WTC11 (cell line): ENCODE data around the gene KARS1. TPM values are rescaled to one million over a fixed set of nuclear protein-coding genes. Genes with fewer than 3 reads are reported as not detected.

Source experiments
- ATAC-seq: fragments of 200-7000 bp; cut with Tn5 transposase; 2 replicates; pipeline ENCODE4 v1.10.0; 2021; ENCODE audit warnings: mild to moderate bottlenecking, moderate library complexity
- CTCF ChIA-PET: fragments of 300-600 bp; sonication (Branson Sonifier 250); formaldehyde crosslinking; loops from one replicate; lab custom pipeline; 2021; ENCODE audit warnings: antibody characterized with exemption; lab: Charles Lee
- POLR2A ChIA-PET: fragments of 350-600 bp; sonication (Branson Sonifier 250); formaldehyde crosslinking; loops from one replicate; lab custom pipeline; 2021; ENCODE audit warnings: antibody characterized with exemption; lab: Charles Lee
- DNase-seq: peaks from one replicate; pipeline ENCODE4 v3.0.0; 2021; ENCODE audit warnings: low spot score
- H3K27ac Mint-ChIP-seq: 2 replicates; pipeline ENCODE4 v1.8.0; 2021; ENCODE audit warnings: mixed read lengths
- H3K27me3 Mint-ChIP-seq: 2 replicates; pipeline ENCODE4 v1.8.0; 2021; ENCODE audit warnings: low read depth, mild to moderate bottlenecking, moderate library complexity, mixed read lengths
- H3K36me3 Mint-ChIP-seq: 2 replicates; pipeline ENCODE4 v1.8.0; 2021; ENCODE audit warnings: mixed read lengths
- H3K4me1 Mint-ChIP-seq: 2 replicates; pipeline ENCODE4 v1.8.0; 2022; ENCODE audit warnings: mixed read lengths
- H3K4me3 Mint-ChIP-seq: 2 replicates; pipeline ENCODE4 v1.8.0; 2021; ENCODE audit warnings: mild to moderate bottlenecking, moderate library complexity, mixed read lengths
- H3K9me3 Mint-ChIP-seq: 2 replicates; pipeline ENCODE4 v1.8.0; 2021; ENCODE audit warnings: mixed read lengths
- CREM ChIP-seq: sonication (generic); formaldehyde crosslinking; IDR thresholded peaks from 2 replicates; pipeline ENCODE4 v1.8.1; 2022; ENCODE audit warnings: mild to moderate bottlenecking, missing genetic modification reagents, moderate library complexity
- FOXJ3 ChIP-seq: sonication (generic); formaldehyde crosslinking; IDR thresholded peaks from 2 replicates; pipeline ENCODE4 v1.9.0; 2021; ENCODE audit warnings: missing genetic modification reagents, mild to moderate bottlenecking, borderline replicate concordance
- GRHL2 ChIP-seq: fragments of 250-450 bp; sonication (Bioruptor Pico); IDR thresholded peaks from 2 replicates; pipeline ENCODE4 v1.8.0; 2022; ENCODE audit warnings: mild to moderate bottlenecking, moderate library complexity; ENCODE audit not compliant: insufficient replicate concordance, severe bottlenecking
- GTF2I ChIP-seq: fragments of 250-450 bp; sonication (Bioruptor Pico); conservative IDR thresholded peaks from 2 replicates; pipeline ENCODE4 v1.4.0; 2021; ENCODE audit warnings: mild to moderate bottlenecking
- KAT7 ChIP-seq: sonication (generic); formaldehyde crosslinking; IDR thresholded peaks from 2 replicates; pipeline ENCODE4 v1.8.1; 2023; ENCODE audit warnings: missing genetic modification reagents, mild to moderate bottlenecking, borderline replicate concordance
- SMAD3 ChIP-seq: sonication (generic); formaldehyde crosslinking; IDR thresholded peaks from 2 replicates; pipeline ENCODE4 v1.8.0; 2022; ENCODE audit warnings: missing genetic modification reagents, mild to moderate bottlenecking, borderline replicate concordance
- SP1 ChIP-seq: sonication (generic); formaldehyde crosslinking; conservative IDR thresholded peaks from 2 replicates; pipeline ENCODE4 v1.8.1; 2022; ENCODE audit warnings: missing genetic modification reagents
- TEAD4 ChIP-seq: sonication (generic); formaldehyde crosslinking; IDR thresholded peaks from 2 replicates; pipeline ENCODE4 v1.8.0; 2022; ENCODE audit warnings: mild to moderate bottlenecking, missing genetic modification reagents
- ZNF121 ChIP-seq: sonication (generic); formaldehyde crosslinking; IDR thresholded peaks from 2 replicates; pipeline ENCODE4 v1.8.0; 2023; ENCODE audit warnings: missing genetic modification reagents
- ZNF416 ChIP-seq: fragments of 250-450 bp; sonication (Bioruptor Pico); IDR thresholded peaks from 2 replicates; pipeline ENCODE4 v1.9.0; 2021; ENCODE audit warnings: mild to moderate bottlenecking, inconsistent platforms
- total RNA-seq: library from RNA; stranded (reverse); gene quantifications from 3 replicates; pipeline ENCODE4 v1.2.3, GENCODE V29; 2021
- TF ChIP-seq, protein P1 (sequence below): fragments of 250-450 bp; sonication (Bioruptor Pico); IDR thresholded peaks from 2 replicates; pipeline ENCODE4 v1.9.0; 2021; ENCODE audit warnings: mild to moderate bottlenecking
- TF ChIP-seq, protein P2 (sequence below): sonication (generic); formaldehyde crosslinking; IDR thresholded peaks from 2 replicates; pipeline ENCODE4 v1.8.0; 2022; ENCODE audit warnings: mild to moderate bottlenecking, missing genetic modification reagents
- TF ChIP-seq, protein P3 (sequence below): fragments of 250-450 bp; sonication (Bioruptor Pico); IDR thresholded peaks from 2 replicates; pipeline ENCODE4 v1.9.0; 2021; ENCODE audit warnings: moderate library complexity, mild to moderate bottlenecking, inconsistent platforms, borderline replicate concordance
- TF ChIP-seq, protein P4 (sequence below): sonication (generic); formaldehyde crosslinking; IDR thresholded peaks from 2 replicates; pipeline ENCODE4 v1.8.1; 2023; ENCODE audit warnings: mild to moderate bottlenecking, missing genetic modification reagents
- TF ChIP-seq, protein P5 (sequence below): sonication (generic); formaldehyde crosslinking; IDR thresholded peaks from 2 replicates; pipeline ENCODE4 v1.8.1; 2022; ENCODE audit warnings: missing genetic modification reagents, borderline replicate concordance
- TF ChIP-seq, protein P6 (sequence below): fragments of 250-450 bp; sonication (Bioruptor Pico); IDR thresholded peaks from 2 replicates; pipeline ENCODE4 v2.1.2; 2022; ENCODE audit warnings: mild to moderate bottlenecking, moderate library complexity
- TF ChIP-seq, protein P7 (sequence below): sonication (generic); formaldehyde crosslinking; conservative IDR thresholded peaks from 2 replicates; pipeline ENCODE4 v1.8.1; 2022; ENCODE audit warnings: mild to moderate bottlenecking, missing genetic modification reagents
- TF ChIP-seq, protein P8 (sequence below): sonication (generic); formaldehyde crosslinking; IDR thresholded peaks from 2 replicates; pipeline ENCODE4 v1.8.1; 2022; ENCODE audit warnings: mild to moderate bottlenecking, moderate library complexity, missing genetic modification reagents

Gene KARS1
- total RNA-seq, 1 experiment from 2014 or later, result 199 TPM

DNA sequence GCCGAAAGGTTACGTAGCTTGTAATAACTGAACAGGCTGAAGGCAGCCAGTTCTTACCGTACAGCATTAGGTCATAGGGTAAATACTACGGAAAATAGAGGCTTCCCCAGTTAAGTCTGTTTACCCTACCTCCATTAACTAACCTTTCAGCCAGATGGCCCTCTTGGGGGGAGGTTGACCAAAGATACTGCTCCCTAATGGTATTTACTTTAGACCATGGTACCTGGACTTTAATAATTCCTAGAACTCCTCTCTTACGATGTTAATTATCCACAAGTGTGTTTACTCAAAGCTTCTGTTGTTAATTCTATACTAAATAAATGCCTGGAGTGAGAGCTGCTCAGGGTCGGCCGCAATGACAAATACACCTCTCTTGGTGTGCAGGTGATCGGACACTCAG lies 14.6 kb downstream of the KARS1 start:
- H3K36me3 Mint-ChIP-seq, result peaks cover 90% of the 10 kb centered on the region
- TF ChIP-seq, protein P1, sequence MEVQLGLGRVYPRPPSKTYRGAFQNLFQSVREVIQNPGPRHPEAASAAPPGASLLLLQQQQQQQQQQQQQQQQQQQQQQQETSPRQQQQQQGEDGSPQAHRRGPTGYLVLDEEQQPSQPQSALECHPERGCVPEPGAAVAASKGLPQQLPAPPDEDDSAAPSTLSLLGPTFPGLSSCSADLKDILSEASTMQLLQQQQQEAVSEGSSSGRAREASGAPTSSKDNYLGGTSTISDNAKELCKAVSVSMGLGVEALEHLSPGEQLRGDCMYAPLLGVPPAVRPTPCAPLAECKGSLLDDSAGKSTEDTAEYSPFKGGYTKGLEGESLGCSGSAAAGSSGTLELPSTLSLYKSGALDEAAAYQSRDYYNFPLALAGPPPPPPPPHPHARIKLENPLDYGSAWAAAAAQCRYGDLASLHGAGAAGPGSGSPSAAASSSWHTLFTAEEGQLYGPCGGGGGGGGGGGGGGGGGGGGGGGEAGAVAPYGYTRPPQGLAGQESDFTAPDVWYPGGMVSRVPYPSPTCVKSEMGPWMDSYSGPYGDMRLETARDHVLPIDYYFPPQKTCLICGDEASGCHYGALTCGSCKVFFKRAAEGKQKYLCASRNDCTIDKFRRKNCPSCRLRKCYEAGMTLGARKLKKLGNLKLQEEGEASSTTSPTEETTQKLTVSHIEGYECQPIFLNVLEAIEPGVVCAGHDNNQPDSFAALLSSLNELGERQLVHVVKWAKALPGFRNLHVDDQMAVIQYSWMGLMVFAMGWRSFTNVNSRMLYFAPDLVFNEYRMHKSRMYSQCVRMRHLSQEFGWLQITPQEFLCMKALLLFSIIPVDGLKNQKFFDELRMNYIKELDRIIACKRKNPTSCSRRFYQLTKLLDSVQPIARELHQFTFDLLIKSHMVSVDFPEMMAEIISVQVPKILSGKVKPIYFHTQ (CRISPR knock-in tag), result no peak
- TF ChIP-seq TEAD4 (CRISPR knock-in tag) (no peak), CREM (CRISPR knock-in tag) (no peak), FOXJ3 (no peak), SP1 (CRISPR knock-in tag) (no peak), ZNF121 (no peak), SMAD3 (no peak), GTF2I (CRISPR knock-in tag) (no peak), KAT7 (CRISPR knock-in tag) (no peak), GRHL2 (CRISPR knock-in tag) (no peak), ZNF416 (CRISPR knock-in tag) (no peak)
- TF ChIP-seq, protein P2, sequence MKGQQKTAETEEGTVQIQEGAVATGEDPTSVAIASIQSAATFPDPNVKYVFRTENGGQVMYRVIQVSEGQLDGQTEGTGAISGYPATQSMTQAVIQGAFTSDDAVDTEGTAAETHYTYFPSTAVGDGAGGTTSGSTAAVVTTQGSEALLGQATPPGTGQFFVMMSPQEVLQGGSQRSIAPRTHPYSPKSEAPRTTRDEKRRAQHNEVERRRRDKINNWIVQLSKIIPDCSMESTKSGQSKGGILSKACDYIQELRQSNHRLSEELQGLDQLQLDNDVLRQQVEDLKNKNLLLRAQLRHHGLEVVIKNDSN (CRISPR knock-in tag), result no peak
- TF ChIP-seq, protein P3, sequence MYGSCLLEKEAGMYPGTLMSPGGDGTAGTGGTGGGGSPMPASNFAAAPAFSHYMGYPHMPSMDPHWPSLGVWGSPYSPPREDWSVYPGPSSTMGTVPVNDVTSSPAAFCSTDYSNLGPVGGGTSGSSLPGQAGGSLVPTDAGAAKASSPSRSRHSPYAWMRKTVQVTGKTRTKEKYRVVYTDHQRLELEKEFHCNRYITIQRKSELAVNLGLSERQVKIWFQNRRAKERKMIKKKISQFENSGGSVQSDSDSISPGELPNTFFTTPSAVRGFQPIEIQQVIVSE (CRISPR knock-in tag), result no peak
- TF ChIP-seq, protein P4, sequence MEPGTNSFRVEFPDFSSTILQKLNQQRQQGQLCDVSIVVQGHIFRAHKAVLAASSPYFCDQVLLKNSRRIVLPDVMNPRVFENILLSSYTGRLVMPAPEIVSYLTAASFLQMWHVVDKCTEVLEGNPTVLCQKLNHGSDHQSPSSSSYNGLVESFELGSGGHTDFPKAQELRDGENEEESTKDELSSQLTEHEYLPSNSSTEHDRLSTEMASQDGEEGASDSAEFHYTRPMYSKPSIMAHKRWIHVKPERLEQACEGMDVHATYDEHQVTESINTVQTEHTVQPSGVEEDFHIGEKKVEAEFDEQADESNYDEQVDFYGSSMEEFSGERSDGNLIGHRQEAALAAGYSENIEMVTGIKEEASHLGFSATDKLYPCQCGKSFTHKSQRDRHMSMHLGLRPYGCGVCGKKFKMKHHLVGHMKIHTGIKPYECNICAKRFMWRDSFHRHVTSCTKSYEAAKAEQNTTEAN, result no peak
- TF ChIP-seq, protein P5, sequence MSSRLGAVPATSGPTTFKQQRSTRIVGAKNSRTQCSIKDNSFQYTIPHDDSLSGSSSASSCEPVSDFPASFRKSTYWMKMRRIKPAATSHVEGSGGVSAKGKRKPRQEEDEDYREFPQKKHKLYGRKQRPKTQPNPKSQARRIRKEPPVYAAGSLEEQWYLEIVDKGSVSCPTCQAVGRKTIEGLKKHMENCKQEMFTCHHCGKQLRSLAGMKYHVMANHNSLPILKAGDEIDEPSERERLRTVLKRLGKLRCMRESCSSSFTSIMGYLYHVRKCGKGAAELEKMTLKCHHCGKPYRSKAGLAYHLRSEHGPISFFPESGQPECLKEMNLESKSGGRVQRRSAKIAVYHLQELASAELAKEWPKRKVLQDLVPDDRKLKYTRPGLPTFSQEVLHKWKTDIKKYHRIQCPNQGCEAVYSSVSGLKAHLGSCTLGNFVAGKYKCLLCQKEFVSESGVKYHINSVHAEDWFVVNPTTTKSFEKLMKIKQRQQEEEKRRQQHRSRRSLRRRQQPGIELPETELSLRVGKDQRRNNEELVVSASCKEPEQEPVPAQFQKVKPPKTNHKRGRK, result no peak
- TF ChIP-seq, protein P6, sequence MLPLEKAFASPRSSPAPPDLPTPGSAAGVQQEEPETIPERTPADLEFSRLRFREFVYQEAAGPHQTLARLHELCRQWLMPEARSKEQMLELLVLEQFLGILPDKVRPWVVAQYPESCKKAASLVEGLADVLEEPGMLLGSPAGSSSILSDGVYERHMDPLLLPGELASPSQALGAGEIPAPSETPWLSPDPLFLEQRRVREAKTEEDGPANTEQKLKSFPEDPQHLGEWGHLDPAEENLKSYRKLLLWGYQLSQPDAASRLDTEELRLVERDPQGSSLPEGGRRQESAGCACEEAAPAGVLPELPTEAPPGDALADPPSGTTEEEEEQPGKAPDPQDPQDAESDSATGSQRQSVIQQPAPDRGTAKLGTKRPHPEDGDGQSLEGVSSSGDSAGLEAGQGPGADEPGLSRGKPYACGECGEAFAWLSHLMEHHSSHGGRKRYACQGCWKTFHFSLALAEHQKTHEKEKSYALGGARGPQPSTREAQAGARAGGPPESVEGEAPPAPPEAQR (CRISPR knock-in tag), result no peak
- TF ChIP-seq, protein P7, sequence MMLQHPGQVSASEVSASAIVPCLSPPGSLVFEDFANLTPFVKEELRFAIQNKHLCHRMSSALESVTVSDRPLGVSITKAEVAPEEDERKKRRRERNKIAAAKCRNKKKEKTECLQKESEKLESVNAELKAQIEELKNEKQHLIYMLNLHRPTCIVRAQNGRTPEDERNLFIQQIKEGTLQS (CRISPR knock-in tag), result no peak
- TF ChIP-seq, protein P8, sequence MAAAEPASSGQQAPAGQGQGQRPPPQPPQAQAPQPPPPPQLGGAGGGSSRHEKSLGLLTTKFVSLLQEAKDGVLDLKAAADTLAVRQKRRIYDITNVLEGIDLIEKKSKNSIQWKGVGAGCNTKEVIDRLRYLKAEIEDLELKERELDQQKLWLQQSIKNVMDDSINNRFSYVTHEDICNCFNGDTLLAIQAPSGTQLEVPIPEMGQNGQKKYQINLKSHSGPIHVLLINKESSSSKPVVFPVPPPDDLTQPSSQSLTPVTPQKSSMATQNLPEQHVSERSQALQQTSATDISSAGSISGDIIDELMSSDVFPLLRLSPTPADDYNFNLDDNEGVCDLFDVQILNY (CRISPR knock-in tag), result no peak
- no peak overlapping the region for H3K4me3 Mint-ChIP-seq
- DNase-seq (no peak), ATAC-seq (no peak)
- H3K27ac Mint-ChIP-seq, result no peak overlapping the region
- H3K27me3 Mint-ChIP-seq, result no peaks in the 10 kb centered on the region
- ChIA-PET POLR2A (no interaction called here), CTCF (no interaction called here)
- H3K9me3 Mint-ChIP-seq, result no peaks in the 10 kb centered on the region
- H3K4me1 Mint-ChIP-seq, result no peaks in the 10 kb centered on the region
